Fibroblast of gingiva (primary cell): Measurements from ENCODE around the gene UBXN10.

Experiments used
- DNase-seq: peaks from one replicate; pipeline ENCODE4 v3.0.0-alpha.2; 2011; ENCODE audit warnings: low read depth

Gene UBXN10

GRCh38 chr1:20237646-20238045 is 51.8 kb downstream of the UBXN10 start:
- DNase-seq: no peak

GRCh38 chr1:20240012-20240411 is 54.1 kb downstream of the UBXN10 start:
- DNase-seq: no peak

- DNase-seq: no peak
Observed at GRCh38 chr1:20242890-20243479, 57.1 kb downstream of the UBXN10 start.
